Stimulated activated naive B cell treated with anti-CD40 and anti-IgM and Interleukin-4, amounts not matched to agents 10 μg/mL and 1 μg/mL and 100 μg/mL, for 72 hours (primary cell): ENCODE measurements around the gene HORMAD1.
A peak's percentile ranks its signal among the peaks of the same experiment; 100 is the strongest.
"Not testable (repeated sequence)": the region's sequence is repeated elsewhere in the genome, so short reads cannot be mapped to it uniquely, and the experiment has no call there.

Experiments
- ATAC-seq, 2 donors: fragments of 150-1000 bp; cut with Tn5 transposase; replicated peaks; 2 replicates each; pipeline ENCODE4 v1.10.0; 2021; ENCODE audit warnings: moderate library complexity in 1 of 2
- DNase-seq: peaks from one replicate; pipeline ENCODE4 v3.0.0; 2021
- H3K27ac Mint-ChIP-seq: one replicate; pipeline ENCODE4 v1.8.0; 2022; ENCODE audit warnings: mild to moderate bottlenecking, mixed read lengths
- H3K27me3 Mint-ChIP-seq, 2 donors: one replicate each; pipeline ENCODE4 v1.8.0; 2022; ENCODE audit warnings: mixed read lengths in 2 of 2
- H3K36me3 Mint-ChIP-seq, 2 donors: one replicate each; pipeline ENCODE4 v1.8.0; 2022; ENCODE audit warnings: mixed read lengths in 2 of 2, mild to moderate bottlenecking in 1 of 2
- H3K4me1 Mint-ChIP-seq, 2 donors: one replicate each; pipeline ENCODE4 v1.8.0; 2022; ENCODE audit warnings: mixed read lengths in 2 of 2, mild to moderate bottlenecking in 1 of 2
- H3K4me3 Mint-ChIP-seq, 2 donors: one replicate each; pipeline ENCODE4 v1.8.0; 2022; ENCODE audit warnings: mild to moderate bottlenecking in 2 of 2, mixed read lengths in 2 of 2, moderate library complexity in 1 of 2
- H3K9me3 Mint-ChIP-seq, 2 donors: one replicate each; pipeline ENCODE4 v1.8.0; 2022; ENCODE audit warnings: mixed read lengths in 2 of 2, mild to moderate bottlenecking in 1 of 2

HORMAD1 gene, protein sequence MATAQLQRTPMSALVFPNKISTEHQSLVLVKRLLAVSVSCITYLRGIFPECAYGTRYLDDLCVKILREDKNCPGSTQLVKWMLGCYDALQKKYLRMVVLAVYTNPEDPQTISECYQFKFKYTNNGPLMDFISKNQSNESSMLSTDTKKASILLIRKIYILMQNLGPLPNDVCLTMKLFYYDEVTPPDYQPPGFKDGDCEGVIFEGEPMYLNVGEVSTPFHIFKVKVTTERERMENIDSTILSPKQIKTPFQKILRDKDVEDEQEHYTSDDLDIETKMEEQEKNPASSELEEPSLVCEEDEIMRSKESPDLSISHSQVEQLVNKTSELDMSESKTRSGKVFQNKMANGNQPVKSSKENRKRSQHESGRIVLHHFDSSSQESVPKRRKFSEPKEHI

GRCh38 chr1:150720703-150721102, at the start of gene HORMAD1:
Gene HORMAD1, minus strand, starts transcription at chr1:150720895. Its CDS starts 1,390 bp downstream, at chr1:150719505.
- Mint-ChIP-seq H3K9me3 (peaks cover 0 to 2% of the 10 kb centered on the region in 2 donors), H3K36me3 (peaks cover 3 to 11% of the 10 kb centered on the region in 2 donors), H3K4me3 (no peak within 1 kb of the TSS), H3K4me1 (no peaks in the 10 kb centered on the region), H3K27me3 (no peaks in the 10 kb centered on the region), H3K27ac (no peak within 1 kb of the TSS)
- DNase-seq (no peak), ATAC-seq (no peak)

DNA sequence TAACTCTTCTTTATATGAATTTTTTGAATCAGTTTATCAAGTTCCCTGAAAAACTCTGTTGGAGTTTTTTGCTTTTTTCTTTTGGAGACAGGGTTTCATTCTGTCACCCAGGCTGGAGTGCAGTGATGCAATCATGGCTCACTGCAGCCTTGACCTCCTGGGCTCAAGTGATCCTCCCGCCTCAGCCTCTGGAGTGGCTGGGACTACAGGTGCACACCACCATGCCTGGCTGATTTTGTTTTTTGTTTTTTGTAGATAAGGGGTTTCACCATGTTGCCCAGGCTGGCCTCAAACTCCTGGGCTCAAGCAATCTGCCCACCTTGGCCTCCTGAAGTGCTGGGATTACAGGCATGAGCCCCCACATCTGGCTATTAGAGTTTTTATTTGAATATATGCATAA, 47.0 kb upstream of the HORMAD1 start:
- H3K27me3 Mint-ChIP-seq, H3K4me3 Mint-ChIP-seq, ATAC-seq, H3K9me3 Mint-ChIP-seq, DNase-seq, H3K27ac Mint-ChIP-seq, H3K36me3 Mint-ChIP-seq: not testable (repeated sequence)
- H3K4me1 Mint-ChIP-seq = peaks cover 13 to 37% of the 10 kb centered on the region in 2 donors

DNA sequence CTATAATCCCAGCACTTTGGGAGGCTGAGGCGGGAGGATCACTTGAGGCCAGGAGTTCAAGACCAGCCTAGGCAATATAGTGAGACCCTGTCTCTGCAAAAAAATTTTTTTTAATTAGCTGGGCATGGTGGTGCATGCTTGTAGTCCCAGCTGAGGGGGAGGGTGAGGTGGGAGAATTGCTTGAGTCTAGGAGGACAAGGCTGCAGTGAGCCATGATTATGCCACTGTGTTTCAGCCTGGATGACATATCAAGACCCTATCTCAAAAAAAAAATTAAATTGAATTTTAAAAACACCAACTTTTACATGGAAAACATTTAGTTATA, 45.2 kb upstream of the HORMAD1 start:
- Mint-ChIP-seq H3K27ac (peak overlapping the region; percentile 100), H3K4me3 (peak overlapping the region; percentile 99 to 100), H3K4me1 (peaks cover 19 to 45% of the 10 kb centered on the region in 2 donors), H3K36me3 (peaks cover 18 to 20% of the 10 kb centered on the region in 2 donors)
- DNase-seq, H3K27me3 Mint-ChIP-seq, H3K9me3 Mint-ChIP-seq: not testable (repeated sequence)
- peak in 1 of 2 donors; percentile 49 for ATAC-seq

DNA sequence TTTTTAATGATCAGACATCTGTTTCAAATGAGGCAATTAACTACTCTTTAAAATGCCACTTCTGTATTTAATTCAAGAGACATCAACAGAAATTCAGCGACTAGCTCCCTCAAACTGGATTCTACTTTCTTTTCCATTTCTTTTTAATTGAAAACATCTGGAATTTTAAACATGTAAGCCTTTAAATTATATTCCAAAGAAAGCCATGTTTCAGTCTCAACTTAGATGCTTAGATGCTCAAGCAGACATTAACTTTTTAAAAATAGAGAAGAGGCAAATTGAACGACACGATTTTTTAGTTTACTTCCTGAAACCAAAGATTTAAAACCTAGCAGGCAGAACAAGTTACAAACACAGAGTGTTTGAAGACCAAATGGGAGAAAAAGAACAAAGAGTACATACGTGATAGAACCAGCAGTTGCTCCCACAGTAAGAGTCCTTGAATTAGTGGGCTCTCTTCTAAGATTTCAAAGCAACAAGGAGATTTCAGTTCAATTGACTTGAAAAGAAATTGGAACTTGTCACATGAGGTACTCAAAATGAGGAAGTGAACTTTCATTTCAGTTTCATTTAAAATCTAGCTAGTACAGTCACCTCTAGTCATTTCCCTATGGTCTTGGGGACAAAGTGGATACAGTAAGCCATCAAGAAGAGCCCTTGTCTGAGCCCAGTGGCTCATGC, 44.7 kb upstream of the HORMAD1 start, which contains the start of gene CTSS:
Gene CTSS (minus strand): TSS at position 483 of the 681 bp plus-strand sequence. CDS start 1,015 bp downstream, outside the sequence.
- DNase-seq (peak; percentile 4), ATAC-seq (peak; percentile 97 to 98)
- Mint-ChIP-seq H3K36me3 (peaks cover 22 to 25% of the 10 kb centered on the region in 2 donors), H3K9me3 (peaks cover 0 to under 1% of the 10 kb centered on the region in 2 donors), H3K27me3 (no peaks in the 10 kb centered on the region), H3K4me3 (peak within 1 kb of the TSS; percentile 99 to 100), H3K4me1 (peaks cover 19 to 49% of the 10 kb centered on the region in 2 donors), H3K27ac (peak within 1 kb of the TSS; percentile 100)

DNA sequence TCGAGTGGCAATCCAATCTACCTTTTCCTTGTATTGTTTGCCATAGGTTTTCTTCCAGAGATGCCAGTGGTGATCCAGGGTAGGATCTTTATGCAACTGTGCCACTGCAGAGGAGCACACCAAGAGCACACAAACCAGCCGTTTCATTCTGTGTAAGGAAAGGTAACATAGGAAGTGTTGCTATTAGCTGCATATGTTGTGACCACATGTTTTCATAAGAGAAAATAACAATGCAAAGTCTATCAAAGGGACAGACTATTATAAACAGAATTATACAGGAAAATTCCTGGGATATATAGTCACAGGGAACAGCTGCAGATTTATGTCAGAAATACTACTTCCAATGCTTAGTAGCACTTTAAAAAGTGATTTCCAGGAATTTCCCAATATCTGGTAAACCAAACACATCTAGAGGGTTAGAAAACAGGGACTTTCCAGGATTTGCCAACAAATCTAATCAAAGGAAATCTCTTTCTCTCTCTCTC, 44.0 kb upstream of the HORMAD1 start:
- H3K4me1 Mint-ChIP-seq = peaks cover 27 to 57% of the 10 kb centered on the region in 2 donors
- H3K36me3 Mint-ChIP-seq = peaks cover 29 to 30% of the 10 kb centered on the region in 2 donors
- peaks cover 0 to 4% of the 10 kb centered on the region in 2 donors for H3K9me3 Mint-ChIP-seq
- ATAC-seq = peak in 1 of 2 donors; percentile 42
- H3K27ac Mint-ChIP-seq = peak overlapping the region; percentile 100
- no peak for DNase-seq
- H3K4me3 Mint-ChIP-seq = peak overlapping the region; percentile 99 to 100
- no peaks in the 10 kb centered on the region for H3K27me3 Mint-ChIP-seq

DNA sequence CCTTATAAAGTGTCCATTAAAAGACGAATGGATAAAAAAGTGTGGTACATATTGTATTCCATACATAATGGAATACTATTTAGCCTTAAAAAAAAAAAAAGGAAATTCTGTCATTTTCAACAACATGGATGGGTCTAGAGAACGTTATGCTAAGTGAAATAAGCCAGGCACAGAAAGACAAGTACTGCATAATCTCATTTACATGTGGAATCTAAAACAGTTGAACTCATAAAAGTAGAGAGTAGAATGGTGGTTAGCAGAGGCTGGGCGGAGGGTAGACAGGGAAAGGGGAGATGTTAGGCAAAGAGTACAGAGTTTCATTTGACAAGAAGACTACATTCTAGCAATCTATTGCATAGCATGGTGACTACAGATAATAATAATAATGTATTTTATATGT, 42.3 kb upstream of the HORMAD1 start:
- peak overlapping the region; percentile 34 to 47 for H3K4me3 Mint-ChIP-seq
- DNase-seq (no peak), ATAC-seq (no peak)
- H3K9me3 Mint-ChIP-seq = peaks cover 0 to 4% of the 10 kb centered on the region in 2 donors
- H3K36me3 Mint-ChIP-seq = peaks cover 32 to 37% of the 10 kb centered on the region in 2 donors
- peak overlapping the region; percentile 52 for H3K27ac Mint-ChIP-seq
- H3K4me1 Mint-ChIP-seq = peaks cover 27 to 68% of the 10 kb centered on the region in 2 donors
- H3K27me3 Mint-ChIP-seq = no peaks in the 10 kb centered on the region

GRCh38 chr1:150762552-150762951, 41.9 kb upstream of the HORMAD1 start:
- Mint-ChIP-seq H3K4me3 (peak overlapping the region; percentile 34 to 47), H3K36me3 (peaks cover 32 to 41% of the 10 kb centered on the region in 2 donors), H3K9me3 (peaks cover 0 to 4% of the 10 kb centered on the region in 2 donors), H3K27me3 (no peaks in the 10 kb centered on the region), H3K27ac (no peak overlapping the region), H3K4me1 (peaks cover 27 to 68% of the 10 kb centered on the region in 2 donors)
- DNase-seq (no peak), ATAC-seq (no peak)

DNA sequence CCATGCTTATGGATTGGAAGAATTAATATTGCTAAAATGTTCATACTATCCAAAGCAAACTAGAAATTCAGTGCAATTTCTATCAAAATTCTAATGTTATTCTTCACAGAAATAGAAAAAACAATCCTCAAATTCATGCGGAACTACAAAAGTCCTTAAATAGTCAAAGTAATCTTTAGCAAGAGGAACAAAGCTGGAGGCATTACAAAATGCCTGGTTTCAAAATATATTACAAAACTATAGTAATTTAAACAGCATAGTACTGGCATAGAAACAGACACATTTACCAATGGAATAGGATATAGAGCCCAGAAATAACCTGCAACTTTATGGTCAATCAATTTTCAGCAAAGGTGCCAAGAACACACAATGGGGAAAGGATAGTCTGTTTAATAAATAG, 41.1 kb upstream of the HORMAD1 start:
- H3K27me3 Mint-ChIP-seq = no peaks in the 10 kb centered on the region
- no peak overlapping the region for H3K27ac Mint-ChIP-seq
- H3K4me3 Mint-ChIP-seq = no peak overlapping the region
- ATAC-seq (no peak), DNase-seq (no peak)
- H3K9me3 Mint-ChIP-seq = peaks cover 0 to 4% of the 10 kb centered on the region in 2 donors
- peaks cover 27 to 68% of the 10 kb centered on the region in 2 donors for H3K4me1 Mint-ChIP-seq
- H3K36me3 Mint-ChIP-seq = peaks cover 36 to 45% of the 10 kb centered on the region in 2 donors

DNA sequence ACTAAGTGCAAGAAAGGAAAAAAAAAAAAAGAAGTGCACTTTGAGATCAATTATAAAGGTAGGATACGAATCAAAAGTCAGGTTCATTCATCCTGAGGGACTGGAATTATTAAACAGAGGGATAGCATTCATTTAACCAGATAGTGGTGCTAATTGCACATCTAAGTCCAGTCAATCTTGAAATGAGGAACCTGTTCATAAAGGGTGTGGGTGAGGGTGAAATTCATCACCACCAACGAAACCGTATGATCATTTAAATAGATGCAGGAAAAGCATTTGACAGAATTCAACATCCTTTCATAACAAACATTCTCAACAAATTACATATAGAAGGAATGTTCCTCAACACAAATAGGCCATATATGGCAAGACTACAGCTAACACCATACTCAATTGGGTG, 39.3 kb upstream of the HORMAD1 start:
- Mint-ChIP-seq H3K4me3 (no peak overlapping the region), H3K27ac (peak overlapping the region; percentile 65), H3K9me3 (peaks cover 0 to 4% of the 10 kb centered on the region in 2 donors), H3K27me3 (no peaks in the 10 kb centered on the region), H3K36me3 (peaks cover 34 to 49% of the 10 kb centered on the region in 2 donors), H3K4me1 (peaks cover 21 to 51% of the 10 kb centered on the region in 2 donors)
- DNase-seq (no peak), ATAC-seq (peak; percentile 83)

- DNase-seq = no peak
- Mint-ChIP-seq H3K36me3 (peaks cover 31 to 54% of the 10 kb centered on the region in 2 donors), H3K9me3 (no peaks in the 10 kb centered on the region), H3K4me3 (no peak overlapping the region), H3K27me3 (no peaks in the 10 kb centered on the region), H3K4me1 (peaks cover 4 to 11% of the 10 kb centered on the region in 2 donors), H3K27ac (peak overlapping the region; percentile 51)
- ATAC-seq = no peak
These were observed 32.7 kb upstream of the HORMAD1 start for GRCh38 chr1:150753416-150753815.

DNA sequence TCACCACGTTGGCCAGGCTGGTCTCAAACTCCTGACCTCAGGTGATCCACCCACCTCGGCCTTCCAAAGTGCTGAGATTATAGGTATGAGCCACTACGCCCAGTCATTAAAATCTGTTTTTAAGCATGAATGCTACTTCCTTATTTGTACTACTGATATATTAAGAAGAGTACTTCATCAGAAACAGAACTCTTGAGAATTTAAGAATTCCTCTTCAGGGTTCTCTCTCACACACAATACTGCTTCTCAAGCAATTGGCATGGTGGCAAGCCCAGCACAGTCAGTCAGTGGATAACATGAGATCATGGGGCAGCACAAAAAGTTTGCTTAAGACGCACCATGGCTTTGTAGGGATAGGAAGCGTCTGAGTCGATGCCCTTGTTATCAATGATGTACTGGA, 30.7 kb upstream of the HORMAD1 start:
- no peak for DNase-seq
- Mint-ChIP-seq H3K27ac (peak overlapping the region; percentile 86), H3K36me3 (peaks cover 25 to 42% of the 10 kb centered on the region in 2 donors), H3K4me3 (no peak overlapping the region), H3K4me1 (peaks cover 4 to 11% of the 10 kb centered on the region in 2 donors), H3K27me3 (no peaks in the 10 kb centered on the region), H3K9me3 (no peaks in the 10 kb centered on the region)
- ATAC-seq = peak; percentile 58 to 65

DNA sequence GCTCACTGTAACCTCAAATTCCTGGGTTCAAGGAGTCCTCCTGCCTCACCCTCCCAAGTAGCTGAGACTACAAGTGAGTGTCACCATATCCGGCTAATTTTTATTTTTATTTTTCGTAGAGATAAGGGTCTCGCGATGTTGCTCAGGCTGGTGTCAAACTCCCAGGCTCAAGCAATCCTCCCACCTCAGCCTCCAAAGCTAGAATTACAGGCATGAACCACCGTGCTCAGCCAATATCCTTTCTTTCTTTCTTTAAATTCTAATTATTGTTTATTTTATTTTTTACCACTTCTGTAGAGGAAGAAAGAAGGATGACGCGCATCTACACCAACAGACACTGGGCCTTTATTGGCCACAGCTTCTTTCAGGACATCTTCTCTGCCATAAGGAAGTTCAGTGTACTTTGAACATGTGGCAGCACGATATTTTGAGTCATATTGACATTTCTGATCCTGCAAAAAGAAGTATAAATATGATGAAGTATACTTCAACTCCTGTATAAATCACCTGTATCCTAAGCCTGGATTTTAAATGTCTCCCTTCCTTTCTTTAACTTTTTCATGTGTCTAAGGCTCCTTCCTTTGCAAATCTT, 29.1 kb upstream of the HORMAD1 start:
- Mint-ChIP-seq H3K36me3 (peaks cover 25 to 42% of the 10 kb centered on the region in 2 donors), H3K27me3 (no peaks in the 10 kb centered on the region), H3K9me3 (no peaks in the 10 kb centered on the region), H3K27ac (peak overlapping the region; percentile 82), H3K4me3 (no peak overlapping the region), H3K4me1 (peaks cover 4 to 11% of the 10 kb centered on the region in 2 donors)
- no peak for ATAC-seq
- no peak for DNase-seq

- Mint-ChIP-seq H3K36me3 (peaks cover 25 to 42% of the 10 kb centered on the region in 2 donors), H3K9me3 (no peaks in the 10 kb centered on the region), H3K4me1 (peaks cover 4 to 11% of the 10 kb centered on the region in 2 donors), H3K4me3 (no peak overlapping the region), H3K27me3 (no peaks in the 10 kb centered on the region), H3K27ac (peak overlapping the region; percentile 82)
- no peak for ATAC-seq
- DNase-seq = no peak
These were observed 28.4 kb upstream of the HORMAD1 start for GRCh38 chr1:150748878-150749719.
